ENCODE data around the gene GNAO1. TPM values are rescaled to one million over a fixed set of nuclear protein-coding genes. Genes with fewer than 3 reads are reported as not detected.

GNAO1 gene
- polyA plus RNA-seq, 1 of the 3 experiments (the other 2 are of a cell fraction): 0.30 TPM

DNA sequence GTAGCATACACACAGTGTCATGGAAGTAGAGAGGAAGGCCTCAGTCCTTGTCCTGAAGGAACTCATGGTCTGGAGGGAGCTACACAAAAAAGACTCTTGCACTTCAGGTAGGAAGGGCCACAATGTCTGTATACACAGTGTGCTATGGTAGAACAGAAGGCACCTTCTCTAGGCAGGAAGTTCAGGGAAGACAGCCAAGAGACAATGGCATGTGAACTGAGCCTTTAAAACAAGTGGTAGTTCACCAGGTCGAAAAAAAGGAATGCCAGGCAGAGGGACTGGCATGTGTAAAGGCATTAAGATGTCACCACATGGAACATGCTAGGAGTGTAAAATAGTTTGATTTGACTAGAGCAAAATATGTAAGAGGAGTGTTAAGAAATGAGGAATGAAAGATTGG, 9.7 kb downstream of the GNAO1 start:
- no peak overlapping the region for H3K4me3 ChIP-seq (ENCODE audit: low read depth in 2 of 2, low read length in 1 of 2)
- H3K79me2 ChIP-seq (ENCODE audit: insufficient read depth): no peaks in the 10 kb centered on the region
- H3K9me3 ChIP-seq: no peaks in the 10 kb centered on the region
- no peak overlapping the region for H3K27ac ChIP-seq (ENCODE audit: low read depth in 2 of 2, low read length in 1 of 2)
- H3K36me3 ChIP-seq (replicated peaks in 1 of 2; ENCODE audit: control insufficient read depth in 1 of 2, insufficient read depth in 2 of 2, low read length in 1 of 2): no peaks in the 10 kb centered on the region
- H2AFZ ChIP-seq (ENCODE audit: low read depth): no peak overlapping the region
- H4K20me1 ChIP-seq (ENCODE audit: insufficient read depth): no peaks in the 10 kb centered on the region
- TF ChIP-seq RXRA (IDR thresholded peaks at IDR 0.05; ENCODE audit: borderline replicate concordance, low read depth): no peak
- TF ChIP-seq NRF1 (IDR thresholded peaks at IDR 0.05; ENCODE audit: low read depth, low read length): no peak
- TF ChIP-seq TCF12 (IDR thresholded peaks at IDR 0.05): no peak
- TF ChIP-seq ZBTB33 (IDR thresholded peaks at IDR 0.05; ENCODE audit: borderline replicate concordance, low read depth): no peak
- TF ChIP-seq, protein P1, sequence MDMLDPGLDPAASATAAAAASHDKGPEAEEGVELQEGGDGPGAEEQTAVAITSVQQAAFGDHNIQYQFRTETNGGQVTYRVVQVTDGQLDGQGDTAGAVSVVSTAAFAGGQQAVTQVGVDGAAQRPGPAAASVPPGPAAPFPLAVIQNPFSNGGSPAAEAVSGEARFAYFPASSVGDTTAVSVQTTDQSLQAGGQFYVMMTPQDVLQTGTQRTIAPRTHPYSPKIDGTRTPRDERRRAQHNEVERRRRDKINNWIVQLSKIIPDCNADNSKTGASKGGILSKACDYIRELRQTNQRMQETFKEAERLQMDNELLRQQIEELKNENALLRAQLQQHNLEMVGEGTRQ (IDR thresholded peaks at IDR 0.05; ENCODE audit: borderline replicate concordance, low read depth, low read length): no peak
- TF ChIP-seq USF1 (IDR thresholded peaks at IDR 0.05; ENCODE audit: borderline replicate concordance, low read depth): no peak
- no peak for TF ChIP-seq SIN3A (IDR thresholded peaks at IDR 0.05; ENCODE audit: borderline replicate concordance, low read depth, low read length)
- no peak for TF ChIP-seq RFX5 (IDR thresholded peaks at IDR 0.05; ENCODE audit: low read length)
- no peak for TF ChIP-seq TAF1 (IDR thresholded peaks at IDR 0.05; ENCODE audit: borderline replicate concordance, low read depth, low read length)
- TF ChIP-seq TEAD4 (IDR thresholded peaks at IDR 0.05; ENCODE audit: borderline replicate concordance, insufficient read depth): no peak
- no peak for TF ChIP-seq FOSL2 (IDR thresholded peaks at IDR 0.05; ENCODE audit: borderline replicate concordance, low read depth)
- TF ChIP-seq GATA2 (CRISPR knock-in tag; IDR thresholded peaks at IDR 0.05): no peak
- TF ChIP-seq, protein P2, sequence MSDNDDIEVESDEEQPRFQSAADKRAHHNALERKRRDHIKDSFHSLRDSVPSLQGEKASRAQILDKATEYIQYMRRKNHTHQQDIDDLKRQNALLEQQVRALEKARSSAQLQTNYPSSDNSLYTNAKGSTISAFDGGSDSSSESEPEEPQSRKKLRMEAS (IDR thresholded peaks at IDR 0.05; ENCODE audit: low read depth): no peak
- no peak for TF ChIP-seq RAD21 (IDR thresholded peaks at IDR 0.05; ENCODE audit: low read length)
- no peak for TF ChIP-seq ELF1 (IDR thresholded peaks at IDR 0.05)
- no peak for TF ChIP-seq NFIC (IDR thresholded peaks at IDR 0.05; ENCODE audit: borderline replicate concordance)
- H3K4me1 ChIP-seq (ENCODE audit: control insufficient read depth in 1 of 2, insufficient read depth in 2 of 2, low read depth in 1 of 2, low read length in 1 of 2): peaks cover 0 to 9% of the 10 kb centered on the region in 2 experiments; a peak in 1 of 4 replicates
- no peak overlapping the region for H3K9ac ChIP-seq
- no peaks in the 10 kb centered on the region for H3K27me3 ChIP-seq (ENCODE audit: insufficient read depth)
- no peak for DNase-seq
- POLR2A ChIA-PET: no interaction called here
- no peaks in the 10 kb centered on the region for H3F3A ChIP-seq (replicated peaks; ENCODE audit: insufficient read depth)
- H3K4me2 ChIP-seq: no peak overlapping the region
- WGBS (ENCODE audit: low lambda C conversion rate): 17% methylated on average over 1 of the region's 1 CpG
- CTCF ChIA-PET: interaction anchor here (1.4 kb wide), 1 partner anchor 118 kb away, joined by 5 read pairs; no protein-coding TSS in a partner anchor
- no peaks in the 10 kb centered on the region for H3K9me2 ChIP-seq
